NCI-H2029 treated with DMSO at 0.1 percent for 48 hours (cell line): ENCODE results near the gene ATG13.
"Not testable (repeated sequence)": the region's sequence is repeated elsewhere in the genome, so short reads cannot be mapped to it uniquely, and the experiment has no call there.

Experiments used
- DNase-seq: peaks from one replicate; lab custom pipeline; 2025; lab: John Stamatoyannopoulos, UW

ATG13 gene

DNA sequence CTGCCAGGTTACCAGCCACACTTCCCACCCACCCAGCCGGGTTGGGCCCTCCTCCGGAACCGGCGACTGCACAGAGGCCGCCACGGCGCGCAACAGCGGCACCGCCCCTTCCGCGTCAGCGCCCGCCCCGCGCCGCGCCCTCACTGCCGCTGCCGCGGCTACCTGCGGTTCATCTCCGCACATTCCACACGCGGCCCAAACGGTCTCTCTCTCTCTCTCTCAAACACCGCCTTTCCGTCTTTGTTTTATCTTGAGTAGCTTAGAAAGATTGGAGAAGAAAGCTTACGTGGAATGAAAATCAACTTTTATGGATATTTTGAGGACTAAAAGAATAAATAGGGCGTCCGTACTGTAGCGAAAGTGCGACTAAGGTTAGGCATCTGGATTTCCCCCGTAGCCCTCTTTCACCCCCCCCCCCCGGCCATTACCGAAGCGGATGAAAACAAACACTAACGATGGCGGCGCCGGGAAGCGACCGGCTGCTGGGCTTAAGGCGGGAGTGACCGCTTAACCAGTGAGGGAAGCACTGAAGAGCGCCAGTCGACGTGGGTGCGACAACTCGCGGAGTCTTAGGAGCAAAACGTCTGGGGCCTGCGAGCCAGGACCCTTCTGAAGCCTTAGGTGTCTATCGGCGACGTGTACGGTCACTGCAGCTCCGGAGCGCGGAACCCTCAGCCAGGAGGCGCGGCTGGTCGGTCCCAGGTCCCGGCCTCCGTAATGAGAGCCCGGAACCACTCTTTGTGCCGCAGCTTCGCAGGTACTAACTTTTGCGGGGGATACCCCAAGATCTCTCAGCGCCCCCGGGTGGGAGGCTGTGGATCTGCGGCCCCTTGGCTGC, at the start of gene ATG13, which contains the start of gene HARBI1:
TSS of gene ATG13 (plus strand) at position 420 of the 838 bp plus-strand sequence. CDS start 26,739 bp downstream, outside the sequence.
TSS of gene HARBI1 (minus strand) at position 94 of the 838 bp plus-strand sequence. CDS start 990 bp downstream, outside the sequence.
- DNase-seq: peak; percentile 94

DNA sequence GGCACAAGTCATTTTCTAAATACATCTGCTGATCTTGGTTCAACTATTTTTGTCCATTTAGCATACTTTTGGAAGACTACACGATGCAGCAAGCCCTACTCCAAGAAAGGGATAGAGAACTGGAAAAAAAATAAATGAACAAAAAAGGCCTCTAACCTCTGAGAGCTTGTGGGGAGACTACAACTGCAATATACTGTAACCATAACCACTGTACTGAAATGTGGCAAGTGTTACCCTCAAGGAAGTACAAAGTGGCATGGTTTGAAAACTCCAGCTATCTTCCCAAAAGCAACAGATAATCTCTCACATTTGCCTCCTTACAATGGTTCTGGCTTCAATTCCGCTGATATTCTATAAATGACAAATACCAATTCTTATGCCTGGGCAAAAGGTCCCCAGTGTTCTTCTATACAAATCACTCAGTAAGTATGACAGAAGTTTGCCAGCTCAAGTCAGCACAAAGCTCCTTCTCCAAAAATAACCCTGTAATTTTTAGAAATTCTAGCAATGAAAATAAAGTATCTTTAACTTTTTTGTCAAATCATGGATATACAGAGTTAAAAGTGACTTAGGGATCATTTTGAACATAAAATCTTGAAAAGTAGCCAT, 46.5 kb upstream of the ATG13 start:
- DNase-seq: no peak

DNA sequence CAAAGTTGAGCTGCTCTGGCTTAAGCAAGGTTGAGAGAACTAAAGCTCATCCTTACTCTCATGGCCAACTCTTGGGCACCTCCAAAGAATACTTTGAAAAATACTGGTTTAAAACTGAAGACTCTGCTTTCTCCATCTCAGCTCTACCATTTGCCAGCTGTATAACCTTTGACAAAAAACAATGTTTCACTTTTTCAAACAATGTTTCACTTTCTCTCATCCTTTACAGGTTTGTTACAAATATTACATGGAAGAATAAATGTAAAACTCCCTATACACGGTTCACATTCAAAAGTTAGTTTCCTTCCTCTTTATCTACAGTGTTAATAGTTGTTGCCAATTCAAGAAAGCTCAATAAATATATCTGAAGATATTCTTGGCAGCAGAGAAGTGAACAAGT, 42.7 kb upstream of the ATG13 start:
- DNase-seq: no peak

DNA sequence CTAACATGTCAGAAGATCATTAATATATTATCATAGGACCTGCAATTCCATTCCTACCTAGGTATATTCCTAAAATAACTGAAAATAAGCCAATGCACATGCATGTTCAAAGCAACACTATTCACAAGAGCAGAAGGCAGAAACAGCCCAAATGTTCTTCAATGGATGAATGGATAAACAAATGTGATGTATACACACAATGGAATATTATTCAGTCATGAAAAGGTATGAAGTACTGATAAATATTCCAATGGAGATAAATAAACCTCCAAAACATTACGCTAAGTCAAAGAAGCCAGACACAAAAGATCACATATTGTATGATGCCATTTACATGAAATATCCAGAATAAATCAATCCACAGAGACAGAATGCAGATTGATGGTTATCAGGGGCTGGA, 40.3 kb upstream of the ATG13 start:
- no peak for DNase-seq

DNA sequence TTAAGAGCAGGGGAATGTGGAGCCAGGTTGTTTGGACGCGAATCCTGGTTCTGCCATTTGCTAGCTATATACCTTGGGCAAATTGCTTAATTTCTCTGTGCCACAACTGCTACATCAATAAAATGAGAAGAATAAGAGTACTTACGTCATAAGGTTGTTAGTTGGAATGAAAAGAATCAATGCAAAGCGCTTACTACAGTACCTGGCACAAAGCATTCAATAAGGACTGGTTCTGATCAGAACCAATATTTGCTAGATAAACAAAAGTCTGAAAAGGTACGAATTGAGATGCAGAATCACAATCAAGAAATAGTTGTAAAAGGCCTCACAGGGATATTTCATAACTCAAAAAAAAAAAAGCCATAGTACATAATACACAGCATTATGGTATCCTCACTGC, 34.8 kb upstream of the ATG13 start:
- no peak for DNase-seq

- not testable (repeated sequence) for DNase-seq
Observed at GRCh38 chr11:46583513-46583912, 33.8 kb upstream of the ATG13 start.

- no peak for DNase-seq
Observed at GRCh38 chr11:46588131-46588530, 29.2 kb upstream of the ATG13 start.

DNA sequence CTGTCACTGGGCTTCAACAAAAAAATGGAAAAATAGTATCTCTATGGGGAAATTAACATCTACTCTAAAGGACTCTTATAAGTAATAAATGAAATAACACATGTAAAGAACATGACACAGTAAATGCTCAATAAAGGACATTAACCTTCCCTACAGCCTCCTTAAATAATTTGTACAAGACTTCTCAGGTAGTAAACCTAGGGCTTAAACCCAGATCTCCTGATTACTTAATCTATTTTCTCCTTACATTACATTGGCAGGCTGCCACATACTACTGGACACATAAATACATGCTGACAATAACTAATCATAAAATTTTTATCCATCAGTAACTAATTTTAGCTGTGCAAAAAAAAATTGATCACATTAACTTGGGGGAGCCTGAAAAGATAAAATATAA, 28.4 kb upstream of the ATG13 start:
- DNase-seq: no peak

DNA sequence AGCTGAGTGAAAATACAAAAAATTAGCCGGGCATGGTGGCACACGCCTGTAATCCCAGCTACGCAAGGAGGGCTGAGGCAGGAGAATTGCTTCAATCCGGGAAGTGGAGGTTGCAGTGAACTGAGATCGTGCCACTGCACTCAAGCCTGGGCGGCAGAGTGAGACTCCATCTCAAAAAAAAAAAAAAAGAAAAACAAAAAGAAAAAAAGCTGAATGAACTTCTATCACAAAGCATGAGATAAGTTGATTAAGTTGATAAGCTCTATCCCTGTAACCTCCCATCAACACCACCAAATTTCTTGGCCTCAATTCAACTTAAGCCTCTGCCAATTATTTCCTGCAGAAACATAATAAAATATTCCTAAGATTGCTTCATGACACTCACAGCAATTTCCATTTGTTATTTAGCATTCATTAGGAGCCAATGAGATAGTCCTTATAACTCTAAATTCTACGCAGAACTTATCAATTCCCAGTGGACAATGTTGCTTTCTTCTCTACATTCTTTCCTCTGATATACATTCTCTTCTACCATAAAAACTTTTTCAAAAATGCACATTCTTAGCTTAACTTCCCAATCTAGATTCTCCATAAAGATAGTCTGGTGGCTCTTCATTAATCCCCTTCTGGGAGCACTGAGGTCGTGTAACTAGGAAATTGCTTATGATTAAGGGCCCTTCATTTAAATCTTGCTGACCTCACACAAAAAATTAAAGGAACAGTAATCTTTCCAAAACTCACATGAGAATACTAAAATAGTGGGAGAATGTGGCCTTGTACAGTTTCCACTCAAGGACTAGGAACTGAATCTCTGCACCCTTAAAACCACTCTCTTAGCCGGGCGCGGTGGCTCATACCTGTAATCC, 26.4 kb upstream of the ATG13 start:
- DNase-seq: no peak

GRCh38 chr11:46593550-46594373, 23.6 kb upstream of the ATG13 start, which contains the start of gene AMBRA1:
Gene AMBRA1, minus strand, starts transcription at chr11:46594023. Its CDS starts 45,643 bp downstream, at chr11:46548380.
- peak; percentile 87 for DNase-seq

- DNase-seq: no peak
Observed at GRCh38 chr11:46594374-46594700, 23.0 kb upstream of the ATG13 start.

DNA sequence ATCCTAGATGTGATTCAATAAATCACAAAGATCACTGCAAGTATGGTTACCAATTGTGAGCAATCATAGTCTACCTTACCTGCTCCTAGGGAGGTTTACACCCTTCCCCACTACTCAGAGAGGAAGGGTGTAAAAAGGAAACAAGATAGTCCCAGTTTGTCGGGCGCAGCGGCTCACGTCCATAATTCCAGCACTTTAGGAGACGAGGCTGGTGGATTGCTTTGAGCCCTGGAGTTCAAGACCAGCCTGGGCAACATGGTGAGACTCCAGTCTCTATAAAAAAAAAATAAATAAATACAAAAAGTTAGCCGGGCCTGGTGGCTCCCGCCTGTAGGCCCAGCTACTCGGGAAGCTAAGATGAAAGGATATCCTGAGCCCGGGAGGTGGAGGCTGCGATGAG, 22.6 kb upstream of the ATG13 start:
- DNase-seq: no peak

GRCh38 chr11:46597155-46597554, 20.2 kb upstream of the ATG13 start:
- DNase-seq: no peak

DNA sequence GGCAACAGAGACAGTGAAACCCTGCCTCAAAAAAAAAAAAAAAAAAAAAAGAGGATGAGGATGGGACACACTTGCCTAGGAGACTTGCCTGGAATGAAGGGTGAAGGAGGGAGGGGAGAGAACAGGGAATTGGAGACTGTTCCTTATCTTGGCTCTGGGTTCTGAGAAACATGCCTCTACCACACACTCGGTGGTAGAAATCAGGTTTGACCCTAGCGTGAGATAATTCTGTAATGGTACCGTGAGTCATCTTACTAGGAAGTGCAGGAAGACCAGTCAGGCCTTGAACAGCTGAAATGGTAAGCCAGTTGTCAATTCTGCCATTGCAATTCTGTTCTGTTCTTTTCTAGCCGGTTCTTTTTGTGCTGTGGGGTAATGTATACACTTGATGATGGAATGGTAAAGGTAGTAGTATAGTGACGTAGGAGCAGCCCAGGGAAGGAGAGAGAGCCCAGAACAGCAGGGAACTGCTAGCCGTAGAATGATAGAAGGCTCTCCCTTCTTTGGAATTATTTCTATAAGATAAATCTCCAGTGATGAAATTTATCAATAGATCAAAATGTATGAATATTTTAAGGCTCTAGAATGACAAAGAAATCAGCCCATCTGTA, 19.6 kb upstream of the ATG13 start:
- no peak for DNase-seq

- DNase-seq: no peak
Observed at GRCh38 chr11:46599340-46600193, 17.8 kb upstream of the ATG13 start.

DNA sequence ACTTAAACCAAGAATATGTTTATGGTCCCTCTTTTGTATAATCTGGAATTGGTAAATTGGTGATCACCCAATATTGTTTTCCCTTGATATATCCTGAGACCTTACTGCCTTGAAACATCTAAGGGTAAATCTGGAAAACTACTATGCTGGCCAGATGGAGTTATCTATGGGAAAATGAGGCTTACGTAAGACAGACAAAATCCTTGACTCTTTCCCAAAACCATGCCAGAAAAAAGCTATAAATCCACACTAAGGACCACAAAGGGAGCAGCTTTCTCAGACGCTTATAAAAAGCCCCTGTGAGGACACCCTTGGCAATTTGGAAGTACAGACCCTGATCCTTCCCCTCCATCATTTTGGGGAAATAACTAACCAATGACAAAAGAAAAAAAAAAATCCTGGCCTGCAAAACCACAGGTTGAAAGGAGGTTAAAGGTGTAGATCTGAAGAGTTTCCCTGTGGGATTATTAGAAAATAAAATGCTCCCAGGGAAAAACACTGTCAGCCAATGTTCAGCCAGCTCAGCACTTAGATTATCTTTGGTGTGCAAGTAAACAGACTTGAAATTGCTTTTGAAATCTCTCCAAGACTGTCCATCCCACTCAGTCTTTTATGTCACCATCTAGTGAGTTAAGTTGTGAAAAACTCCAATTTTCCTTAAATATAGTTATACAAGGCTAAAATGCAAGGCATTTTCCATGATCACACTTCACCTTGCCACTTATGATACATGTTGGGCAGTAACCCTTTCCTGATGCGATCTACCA, 17.0 kb upstream of the ATG13 start:
- no peak for DNase-seq

DNA sequence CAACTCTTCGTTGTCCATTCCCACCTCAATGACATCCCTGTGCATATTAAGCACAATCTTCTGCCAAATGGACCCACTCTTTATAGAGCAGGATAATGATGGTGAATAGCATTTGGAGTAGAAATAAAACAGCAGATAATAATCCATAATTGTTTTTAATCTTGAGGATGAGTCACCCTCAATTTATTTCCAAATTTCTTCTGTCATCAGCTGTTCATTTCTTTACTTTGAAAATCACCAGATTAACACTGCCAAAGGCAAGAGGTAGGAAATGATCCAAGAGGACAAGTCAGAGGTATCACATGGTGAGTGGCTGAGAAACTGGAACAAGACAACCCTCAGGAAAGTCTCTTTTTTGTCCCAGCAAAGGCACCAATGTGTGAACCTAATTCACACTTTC, 16.2 kb upstream of the ATG13 start:
- no peak for DNase-seq

GRCh38 chr11:46603704-46604308, 13.5 kb upstream of the ATG13 start:
- DNase-seq: no peak

DNA sequence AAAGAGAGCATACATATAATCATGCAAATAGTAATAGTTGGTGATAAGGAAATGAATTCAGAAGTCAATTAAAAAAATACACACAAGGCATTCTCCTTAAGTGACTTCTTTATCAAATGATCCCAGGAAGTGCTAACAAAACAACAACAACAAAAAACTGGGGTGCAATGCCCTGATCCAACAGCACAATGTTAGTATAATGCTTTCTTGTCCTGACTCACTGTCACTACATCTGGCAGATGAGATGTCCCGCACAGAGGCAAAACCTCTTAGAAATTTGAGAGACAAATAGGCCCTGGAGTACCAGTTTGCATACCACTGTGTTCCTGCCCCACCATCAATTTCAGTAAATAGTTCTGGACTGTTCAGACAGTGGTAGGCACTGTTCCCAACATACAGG, 12.6 kb upstream of the ATG13 start:
- DNase-seq: no peak
